Vagina (tissue), 2 donors: ENCODE results near the gene TRMT11. TPM values are rescaled to one million over a fixed set of nuclear protein-coding genes. Genes with fewer than 3 reads are reported as not detected.

Source experiments
- DNase-seq, 2 donors: peaks; one replicate each; pipeline ENCODE4 v3.0.0-alpha.2; 2017; ENCODE audit errors: extremely low spot score in 2 of 2
- H3K27ac ChIP-seq: fragments of 200-600 bp; sonication (generic); one replicate; pipeline ENCODE4 v1.5.1; 2019
- H3K27me3 ChIP-seq: fragments of 200-600 bp; sonication (generic); one replicate; pipeline ENCODE4 v1.5.1; 2019
- H3K36me3 ChIP-seq, 2 donors: fragments of 200-600 bp; sonication (generic); one replicate each; pipeline ENCODE4 v1.5.1; 2017 to 2019
- H3K4me1 ChIP-seq: fragments of 200-600 bp; sonication (generic); one replicate; pipeline ENCODE4 v1.5.1; 2019
- H3K4me3 ChIP-seq, 2 donors: fragments of 200-600 bp; sonication (generic); 1 replicate in 1 of 2; 2 replicates in 1 of 2; pipeline ENCODE4 v1.5.1; 2016 to 2019
- H3K9me3 ChIP-seq: fragments of 200-600 bp; sonication (generic); one replicate; pipeline ENCODE4 v1.5.1; 2019
- CTCF ChIP-seq, 3 experiments: fragments of 450-650 bp in 2 of 3; fragments of 200-600 bp in 1 of 3; sonication (generic) in 1 of 3; IDR thresholded peaks; one replicate each; pipeline ENCODE4 v1.5.1; 2017 to 2019; ENCODE audit warnings: antibody characterized with exemption in 3 of 3, mild to moderate bottlenecking in 2 of 3, moderate library complexity in 2 of 3
- POLR2A ChIP-seq, 2 donors: fragments of 450-650 bp; IDR thresholded peaks; one replicate each; pipeline ENCODE4 v1.6.1; 2017; ENCODE audit warnings: antibody characterized with exemption in 2 of 2, mild to moderate bottlenecking in 2 of 2, moderate library complexity in 2 of 2
- POLR2AphosphoS5 ChIP-seq, 2 donors: sonication (generic); formaldehyde crosslinking; IDR thresholded peaks; one replicate each; pipeline ENCODE4 v1.9.0; 2017; ENCODE audit warnings: antibody characterized with exemption in 2 of 2, mild to moderate bottlenecking in 2 of 2, low read depth in 1 of 2; ENCODE audit not compliant: insufficient read depth in 1 of 2
- intact Hi-C: fragments of 100-400 bp; cut with DNase I; formaldehyde crosslinking; loops from one replicate; pipeline ENCODE4 v1.15.1; 2023
- small RNA-seq: library from RNA; depleted of rRNA; stranded (forward); fragments of <200 nt; gene quantifications from one replicate; pipeline ENCODE3, GENCODE V24; 2016
- total RNA-seq: library from RNA; depleted of rRNA; stranded (reverse); fragments of >200 nt; gene quantifications from one replicate; pipeline ENCODE4 v1.2.3, GENCODE V29; 2016

Gene TRMT11
- total RNA-seq, 1 donor from 2014 or later, result 28.0 TPM

- Histone ChIP-seq H3K4me3 (no peak overlapping the region), H3K27ac (no peak overlapping the region), H3K36me3 (no peaks in the 10 kb centered on the region), H3K4me1 (no peaks in the 10 kb centered on the region), H3K9me3 (no peaks in the 10 kb centered on the region), H3K27me3 (no peaks in the 10 kb centered on the region)
- TF ChIP-seq POLR2A (IDR thresholded peaks at IDR 0.05) (no peak), CTCF (IDR thresholded peaks at IDR 0.05) (no peak), POLR2AphosphoS5 (IDR thresholded peaks at IDR 0.05; ENCODE audit: insufficient read depth in 1 of 2, low read depth in 1 of 2) (no peak)
- intact Hi-C loops, result no loop called here
- no peak for DNase-seq
Observed at GRCh38 chr6:126086560-126086959, 100.2 kb downstream of the TRMT11 start.

Small RNAs within 50 kb of the gene (small RNA-seq; reads per million reads assigned to genes)
- gene RNA5SP216, result not detected

Other genes with a start within 250 kb of the TRMT11 start
- 0.98 TPM for gene HEY2, start 236.9 kb upstream of the TRMT11 start, total RNA-seq
- gene NCOA7, start 195.6 kb upstream of the TRMT11 start, total RNA-seq, result 48.6 TPM
- gene HINT3, start 29.8 kb upstream of the TRMT11 start, total RNA-seq, result 18.4 TPM